A549 (cell line): ENCODE results near the gene PRKAR2B. TPM values are rescaled to one million over a fixed set of nuclear protein-coding genes. Genes with fewer than 3 reads are reported as not detected.
"Not testable (repeated sequence)": the region's sequence is repeated elsewhere in the genome, so short reads cannot be mapped to it uniquely, and the experiment has no call there.

Experiments
- ATAC-seq, 2 experiments: fragments of 200-7000 bp in 1 of 2; fragments of >200 bp in 1 of 2; cut with Nextera tagmentation in 1 of 2; cut with Tn5 transposase in 1 of 2; 3 replicates each; pipeline versions ENCODE4 v1.8.0 to v1.9.1; 2018 to 2020; ENCODE audit warnings: mild to moderate bottlenecking in 1 of 2, moderate library complexity in 1 of 2
- CTCF ChIA-PET: fragments of 300-600 bp; sonication (Branson Sonifier 250); formaldehyde crosslinking; extraction: SDS; loops from one replicate; lab custom pipeline; 2021; ENCODE audit warnings: antibody characterized with exemption, inconsistent platforms; lab: Yijun Ruan, JAX
- POLR2A ChIA-PET: fragments of 350-600 bp; formaldehyde crosslinking; extraction: SDS; loops from one replicate; lab custom pipeline; 2021; ENCODE audit warnings: antibody characterized with exemption, inconsistent platforms; lab: Yijun Ruan, JAX
- DNase-seq, 2 experiments: peaks; one replicate each; pipeline versions ENCODE4 v3.0.0 to v3.0.0-alpha.2; 2011 to 2016; ENCODE audit warnings: low read depth in 1 of 2, low spot score in 1 of 2
- FAIRE-seq: peaks from 2 replicates; lab custom pipeline; 2011; peaks lifted over from hg19 to GRCh38; lab: Jason Lieb, UNC
- H3K27ac ChIP-seq, 2 experiments: fragments of >200 bp; sonication (Bioruptor Twin); formaldehyde crosslinking; 3 replicates each; pipeline ENCODE4 v1.5.1; 2016 to 2017
- H3K4me1 ChIP-seq: fragments of >200 bp; sonication (Bioruptor Twin); formaldehyde crosslinking; 3 replicates; pipeline ENCODE4 v1.6.1; 2016
- H3K4me2 ChIP-seq: fragments of >200 bp; sonication (Bioruptor Twin); formaldehyde crosslinking; 3 replicates; pipeline ENCODE4 v1.6.1; 2016
- H3K4me3 ChIP-seq: fragments of >200 bp; sonication (Bioruptor Twin); formaldehyde crosslinking; 3 replicates; pipeline ENCODE4 v1.5.1; 2016
- H3K9me3 ChIP-seq: fragments of >200 bp; sonication (Bioruptor Twin); formaldehyde crosslinking; 3 replicates; pipeline ENCODE4 v1.6.1; 2016
- CBX2 ChIP-seq: fragments of 200-600 bp; sonication (generic); IDR thresholded peaks from 2 replicates; pipeline ENCODE4 v1.6.1; 2016; ENCODE audit warnings: low read depth, mild to moderate bottlenecking, borderline replicate concordance
- CBX8 ChIP-seq: fragments of 200-600 bp; sonication (generic); IDR thresholded peaks from 2 replicates; pipeline ENCODE4 v1.6.1; 2016
- EHF ChIP-seq: fragments of 250-450 bp; sonication (Bioruptor Pico); IDR thresholded peaks from 2 replicates; pipeline ENCODE4 v1.5.0; 2020; ENCODE audit warnings: mild to moderate bottlenecking
- EP300 ChIP-seq, 2 experiments: fragments of >200 bp; sonication (Bioruptor Twin); formaldehyde crosslinking; IDR thresholded peaks; 2 replicates in 1 of 2; 3 replicates in 1 of 2; pipeline ENCODE4 v1.6.1; 2016 to 2017
- ESRRA ChIP-seq: fragments of 150-350 bp; IDR thresholded peaks from 2 replicates; pipeline ENCODE4 v1.6.1; 2014; ENCODE audit warnings: mild to moderate bottlenecking, low read length, borderline replicate concordance
- FOSL2 ChIP-seq, 2 experiments: fragments of 450-650 bp in 1 of 2; fragments of >200 bp in 1 of 2; sonication (Bioruptor Twin) in 1 of 2; formaldehyde crosslinking; IDR thresholded peaks; 2 replicates each; pipeline versions ENCODE4 v1.5.0 to v1.6.1; 2016 to 2020; ENCODE audit warnings: mild to moderate bottlenecking in 1 of 2, moderate library complexity in 1 of 2
- GATA3 ChIP-seq: IDR thresholded peaks from 2 replicates; pipeline ENCODE4 v1.6.1; 2012; ENCODE audit warnings: borderline replicate concordance
- HOXA7 ChIP-seq: fragments of 250-450 bp; sonication (Bioruptor Pico); IDR thresholded peaks from 2 replicates; pipeline ENCODE4 v1.5.0; 2020; ENCODE audit warnings: mild to moderate bottlenecking, moderate library complexity
- JUN ChIP-seq, 2 experiments: fragments of >200 bp; sonication (Bioruptor Twin); formaldehyde crosslinking; IDR thresholded peaks; 2 replicates in 1 of 2; 3 replicates in 1 of 2; pipeline ENCODE4 v1.6.1; 2016 to 2017
- JUNB ChIP-seq: fragments of >200 bp; sonication (Bioruptor Twin); formaldehyde crosslinking; IDR thresholded peaks from 2 replicates; pipeline ENCODE4 v1.6.1; 2016
- KDM1A ChIP-seq: fragments of 200-600 bp; sonication (generic); IDR thresholded peaks from 2 replicates; pipeline ENCODE4 v1.6.1; 2016; ENCODE audit warnings: low read depth, mild to moderate bottlenecking
- KDM5A ChIP-seq: fragments of 200-600 bp; sonication (generic); IDR thresholded peaks from 2 replicates; pipeline ENCODE4 v1.6.1; 2016; ENCODE audit warnings: antibody characterized with exemption, mild to moderate bottlenecking
- MAX ChIP-seq: IDR thresholded peaks from 2 replicates; pipeline ENCODE4 v1.6.1; 2012
- MAZ ChIP-seq: fragments of 150-350 bp; IDR thresholded peaks from 2 replicates; pipeline ENCODE4 v1.6.1; 2014; ENCODE audit warnings: antibody characterized with exemption, low read depth, low read length, borderline replicate concordance
- PHF8 ChIP-seq: fragments of 200-600 bp; sonication (generic); IDR thresholded peaks from 2 replicates; pipeline ENCODE4 v1.6.1; 2016; ENCODE audit warnings: low read depth, mild to moderate bottlenecking, antibody characterized with exemption, moderate library complexity, borderline replicate concordance
- POLR2AphosphoS2 ChIP-seq: conservative IDR thresholded peaks from 2 replicates; pipeline ENCODE4 v1.6.1; 2012; ENCODE audit warnings: low read length, improper control_type of control experiment, inconsistent platforms
- RARB ChIP-seq: fragments of 250-450 bp; sonication (Bioruptor Pico); IDR thresholded peaks from 2 replicates; pipeline ENCODE4 v1.8.0; 2021; ENCODE audit warnings: mild to moderate bottlenecking, moderate library complexity
- RFX5 ChIP-seq: fragments of 450-650 bp; IDR thresholded peaks from 2 replicates; pipeline ENCODE4 v1.7.1; 2014; ENCODE audit warnings: antibody characterized with exemption, mild to moderate bottlenecking, moderate library complexity
- RNF2 ChIP-seq: fragments of 200-600 bp; sonication (generic); IDR thresholded peaks from 2 replicates; pipeline ENCODE4 v1.6.1; 2016; ENCODE audit warnings: low read depth, mild to moderate bottlenecking, antibody characterized with exemption, moderate library complexity, borderline replicate concordance
- SREBF2 ChIP-seq: fragments of 450-650 bp; IDR thresholded peaks from 2 replicates; pipeline ENCODE4 v1.6.1; 2014; ENCODE audit warnings: mild to moderate bottlenecking, moderate library complexity
- TP53 ChIP-seq: fragments of 250-450 bp; sonication (Bioruptor Pico); IDR thresholded peaks from 2 replicates; pipeline ENCODE4 v1.5.0; 2021; ENCODE audit warnings: mild to moderate bottlenecking, moderate library complexity
- WGBS: methylation state at CpG from one replicate; pipeline ENCODE4 v1.1.6; 2017; ENCODE audit errors: missing lambda C conversion rate; 5-methylcytosine and 5-hydroxymethylcytosine counted together
- polyA plus RNA-seq, 4 experiments: library from polyadenylated mRNA; depleted of rRNA in 3 of 4; stranded (reverse); fragments of >200 nt; fragmentation: RNase III in 1 of 4; extraction: RNeasy Plus Mini Kit Qiagen cat#74134 plus additional on column Dnase treatment in 1 of 4; gene quantifications; 2 replicates in 3 of 4; 3 replicates in 1 of 4; pipeline ENCODE4 v1.2.3, GENCODE V29; 2011 to 2017
- TF ChIP-seq, protein P1 (sequence below): fragments of >200 bp; sonication (Bioruptor Twin); formaldehyde crosslinking; IDR thresholded peaks from 3 replicates; pipeline ENCODE4 v1.6.1; 2016
- TF ChIP-seq, protein P2 (sequence below): fragments of >200 bp; sonication (Bioruptor Twin); formaldehyde crosslinking; IDR thresholded peaks from 3 replicates; pipeline ENCODE4 v1.5.1; 2016

The PRKAR2B gene
- polyA plus RNA-seq, 2 of the 4 experiments (the other 2 are of a cell fraction), result 3.6 to 4.4 TPM

DNA sequence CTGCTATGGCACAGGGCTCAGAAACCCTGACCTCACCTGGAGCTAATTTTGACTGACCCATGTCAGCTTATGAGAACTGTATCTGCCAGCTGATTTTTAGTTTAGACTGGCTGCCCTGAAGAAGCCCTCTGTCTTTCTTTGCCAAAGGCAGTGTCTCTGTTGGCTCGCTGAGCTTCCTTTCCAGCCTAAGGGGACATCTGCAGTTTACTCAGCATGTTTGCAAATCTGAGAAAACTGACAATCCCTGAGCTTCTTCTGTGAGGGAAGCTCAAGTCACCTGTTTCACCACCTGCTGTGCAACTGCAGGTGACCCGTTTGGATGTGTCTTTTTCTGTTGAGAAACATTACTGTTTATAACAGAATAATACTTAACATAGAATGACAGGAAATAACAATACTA lies 46.0 kb downstream of the PRKAR2B start:
- H3K27ac ChIP-seq, result no peak overlapping the region
- H3K4me3 ChIP-seq, result no peak overlapping the region
- H3K4me2 ChIP-seq, result no peak overlapping the region
- 3% methylated on average over 2 of the region's 2 CpGs for WGBS
- POLR2A ChIA-PET, result interaction anchor here (0.6 kb wide), 1 partner anchor 175 kb away, joined by 3 read pairs; no protein-coding TSS in a partner anchor
- TF ChIP-seq FOSL2 (IDR thresholded peaks at IDR 0.05) (no peak), FOSL2 (CRISPR knock-in tag; IDR thresholded peaks at IDR 0.05) (no peak), RNF2 (no peak), GATA3 (no peak), KDM5A (no peak), HOXA7 (CRISPR knock-in tag) (no peak)
- TF ChIP-seq, protein P1, sequence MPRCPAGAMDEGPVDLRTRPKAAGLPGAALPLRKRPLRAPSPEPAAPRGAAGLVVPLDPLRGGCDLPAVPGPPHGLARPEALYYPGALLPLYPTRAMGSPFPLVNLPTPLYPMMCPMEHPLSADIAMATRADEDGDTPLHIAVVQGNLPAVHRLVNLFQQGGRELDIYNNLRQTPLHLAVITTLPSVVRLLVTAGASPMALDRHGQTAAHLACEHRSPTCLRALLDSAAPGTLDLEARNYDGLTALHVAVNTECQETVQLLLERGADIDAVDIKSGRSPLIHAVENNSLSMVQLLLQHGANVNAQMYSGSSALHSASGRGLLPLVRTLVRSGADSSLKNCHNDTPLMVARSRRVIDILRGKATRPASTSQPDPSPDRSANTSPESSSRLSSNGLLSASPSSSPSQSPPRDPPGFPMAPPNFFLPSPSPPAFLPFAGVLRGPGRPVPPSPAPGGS, result no peak
- TF ChIP-seq, protein P2, sequence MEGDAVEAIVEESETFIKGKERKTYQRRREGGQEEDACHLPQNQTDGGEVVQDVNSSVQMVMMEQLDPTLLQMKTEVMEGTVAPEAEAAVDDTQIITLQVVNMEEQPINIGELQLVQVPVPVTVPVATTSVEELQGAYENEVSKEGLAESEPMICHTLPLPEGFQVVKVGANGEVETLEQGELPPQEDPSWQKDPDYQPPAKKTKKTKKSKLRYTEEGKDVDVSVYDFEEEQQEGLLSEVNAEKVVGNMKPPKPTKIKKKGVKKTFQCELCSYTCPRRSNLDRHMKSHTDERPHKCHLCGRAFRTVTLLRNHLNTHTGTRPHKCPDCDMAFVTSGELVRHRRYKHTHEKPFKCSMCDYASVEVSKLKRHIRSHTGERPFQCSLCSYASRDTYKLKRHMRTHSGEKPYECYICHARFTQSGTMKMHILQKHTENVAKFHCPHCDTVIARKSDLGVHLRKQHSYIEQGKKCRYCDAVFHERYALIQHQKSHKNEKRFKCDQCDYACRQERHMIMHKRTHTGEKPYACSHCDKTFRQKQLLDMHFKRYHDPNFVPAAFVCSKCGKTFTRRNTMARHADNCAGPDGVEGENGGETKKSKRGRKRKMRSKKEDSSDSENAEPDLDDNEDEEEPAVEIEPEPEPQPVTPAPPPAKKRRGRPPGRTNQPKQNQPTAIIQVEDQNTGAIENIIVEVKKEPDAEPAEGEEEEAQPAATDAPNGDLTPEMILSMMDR, result no peak
- TF ChIP-seq, all 56 proteins: peak for 0
- DNase-seq (no peak), ATAC-seq (no peak), FAIRE-seq (no peak)
- Histone ChIP-seq H3K4me1 (no peaks in the 10 kb centered on the region), H3K9me3 (no peaks in the 10 kb centered on the region)
- CTCF ChIA-PET, result interaction anchor here (0.7 to 1.0 kb wide), 2 partner anchors 57 to 60 kb away, joined by 3 read pairs; no protein-coding TSS in a partner anchor

- Histone ChIP-seq H3K4me2 (no peak overlapping the region), H3K27ac (no peak overlapping the region), H3K4me3 (no peak overlapping the region), H3K4me1 (no peaks in the 10 kb centered on the region), H3K9me3 (no peaks in the 10 kb centered on the region)
- 39% methylated on average over 2 of the region's 2 CpGs for WGBS
- FAIRE-seq (no peak), DNase-seq (no peak), ATAC-seq (peak in 1 of 2 experiments; percentile 39; a peak in 2 of 6 replicates)
- CTCF ChIA-PET, result no interaction called here
- no peak for TF ChIP-seq RARB (CRISPR knock-in tag)
- no peak for TF ChIP-seq MAZ
- no peak for TF ChIP-seq CBX8
- POLR2A ChIA-PET, result no interaction called here
These were observed 46.8 kb downstream of the PRKAR2B start for GRCh38 chr7:107091306-107091705.

- ATAC-seq, FAIRE-seq, H3K27ac ChIP-seq, CTCF ChIA-PET, DNase-seq, H3K4me2 ChIP-seq, POLR2A ChIA-PET, H3K4me3 ChIP-seq, H3K4me1 ChIP-seq, H3K9me3 ChIP-seq: not testable (repeated sequence)
- 83% methylated on average over 4 of the region's 5 CpGs for WGBS
These were observed 49.2 kb downstream of the PRKAR2B start for GRCh38 chr7:107093671-107094070.

DNA sequence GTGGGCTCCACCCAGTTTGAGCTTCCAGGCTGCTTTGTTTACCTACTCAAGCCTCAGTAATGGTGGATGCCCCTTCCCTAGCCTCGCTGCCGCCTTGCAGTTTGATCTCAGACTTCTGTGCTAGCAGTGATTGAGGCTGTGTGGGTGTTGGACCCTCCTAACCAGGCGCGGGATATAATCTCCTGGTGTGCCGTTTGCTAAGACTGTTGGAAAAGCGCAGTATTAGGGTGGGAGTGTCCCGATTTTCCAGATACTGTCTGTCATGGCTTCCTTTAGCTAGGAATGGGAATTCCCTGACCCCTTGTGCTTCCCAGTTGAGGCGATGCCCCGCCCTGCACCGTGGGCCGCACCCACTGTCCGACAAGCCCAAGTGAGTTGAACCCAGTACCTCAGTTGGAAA lies 54.6 kb downstream of the PRKAR2B start:
- FAIRE-seq, CTCF ChIA-PET, ATAC-seq, DNase-seq, H3K4me1 ChIP-seq, POLR2A ChIA-PET, H3K9me3 ChIP-seq, H3K27ac ChIP-seq, H3K4me3 ChIP-seq, H3K4me2 ChIP-seq: not testable (repeated sequence)
- WGBS, result 78% methylated on average over 11 of the region's 12 CpGs

DNA sequence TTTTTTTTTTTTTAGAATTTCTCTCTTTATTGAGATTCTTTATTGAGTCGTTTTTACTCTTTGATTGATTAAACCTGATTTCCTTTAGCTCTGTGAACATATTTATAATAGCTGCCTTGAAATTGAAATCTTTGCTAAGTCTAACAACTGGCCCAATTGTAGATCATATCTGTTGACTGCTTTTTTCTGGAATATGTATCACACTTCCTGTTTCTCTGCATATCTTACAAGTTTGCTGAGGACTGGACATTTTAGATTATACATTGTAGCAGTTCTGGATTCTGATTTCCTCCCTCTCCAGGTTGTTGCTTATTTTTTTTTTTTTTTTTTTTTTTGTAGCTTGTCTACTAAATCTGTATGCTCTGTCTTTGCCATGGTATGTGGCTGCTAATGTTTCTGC lies 56.3 kb downstream of the PRKAR2B start:
- ChIA-PET CTCF (no interaction called here), POLR2A (no interaction called here)
- H3K9me3 ChIP-seq, result no peaks in the 10 kb centered on the region
- 4% methylated on average over 1 of the region's 1 CpG for WGBS
- H3K4me3 ChIP-seq, result no peak overlapping the region
- ATAC-seq (no peak), DNase-seq (no peak), FAIRE-seq (no peak)
- H3K4me1 ChIP-seq, result no peaks in the 10 kb centered on the region
- no peak overlapping the region for H3K27ac ChIP-seq
- H3K4me2 ChIP-seq, result no peak overlapping the region
- TF ChIP-seq RNF2, result no peak
- TF ChIP-seq RFX5, result no peak
- TF ChIP-seq MAX, result no peak
- no peak for TF ChIP-seq JUN (IDR thresholded peaks at IDR 0.05)
- TF ChIP-seq PHF8, result no peak
- no peak for TF ChIP-seq CBX2
- TF ChIP-seq, protein P1, result no peak
- TF ChIP-seq JUNB, result no peak
- no peak for TF ChIP-seq GATA3
- TF ChIP-seq SREBF2, result no peak
- TF ChIP-seq KDM5A, result no peak
- no peak for TF ChIP-seq EP300 (IDR thresholded peaks at IDR 0.05)
- TF ChIP-seq POLR2AphosphoS2, result no peak
- TF ChIP-seq ESRRA, result no peak
- no peak for TF ChIP-seq TP53 (CRISPR knock-in tag)
- TF ChIP-seq FOSL2 (IDR thresholded peaks at IDR 0.05), result no peak
- no peak for TF ChIP-seq FOSL2 (CRISPR knock-in tag; IDR thresholded peaks at IDR 0.05)
- TF ChIP-seq EHF (CRISPR knock-in tag), result no peak
- TF ChIP-seq KDM1A, result no peak
